ENCODE measurements around the gene SLC15A1.

- TF ChIP-seq POLR2A (IDR thresholded peaks at IDR 0.05; ENCODE audit: low read length) (no peak), GATA1 (IDR thresholded peaks at IDR 0.05; ENCODE audit: low read depth, low read length) (no peak)
These were observed 22.8 kb downstream of the SLC15A1 start for GRCh38 chr13:98729658-98730057.
